Astrocyte (in vitro differentiated cells and primary cell): ENCODE measurements around the gene SPON2. TPM values are rescaled to one million over a fixed set of nuclear protein-coding genes. Genes with fewer than 3 reads are reported as not detected.

Experiments used
- DNase-seq: peaks from one replicate; pipeline ENCODE4 v3.0.0-alpha.2; 2010; ENCODE audit warnings: low read depth
- FAIRE-seq: peaks from 2 replicates; lab custom pipeline; 2011; peaks lifted over from hg19 to GRCh38; lab: Jason Lieb, UNC
- H2AFZ ChIP-seq: 2 replicates; pipeline ENCODE4 v1.6.0; 2012; ENCODE audit warnings: low read depth, low read length, inconsistent platforms
- H3K27ac ChIP-seq: 2 replicates; pipeline ENCODE4 v1.5.1; 2011; ENCODE audit warnings: low read depth, low read length, inconsistent platforms
- H3K27me3 ChIP-seq: 2 replicates; pipeline ENCODE4 v1.6.0; 2011; ENCODE audit warnings: low read length, inconsistent platforms; ENCODE audit not compliant: insufficient read depth
- H3K36me3 ChIP-seq: 2 replicates; pipeline ENCODE4 v1.5.1; 2011; ENCODE audit warnings: low read length, inconsistent platforms; ENCODE audit not compliant: insufficient read depth
- H3K4me1 ChIP-seq: 2 replicates; pipeline ENCODE4 v1.5.1; 2011; ENCODE audit warnings: low read length, inconsistent platforms; ENCODE audit not compliant: insufficient read depth
- H3K4me2 ChIP-seq: 2 replicates; pipeline ENCODE4 v1.6.0; 2012; ENCODE audit warnings: low read length, inconsistent platforms
- H3K4me3 ChIP-seq: 2 replicates; pipeline ENCODE4 v1.5.1; 2011; ENCODE audit warnings: low read depth, mild to moderate bottlenecking, low read length, inconsistent platforms; ENCODE audit not compliant: insufficient read depth
- H3K79me2 ChIP-seq: 2 replicates; pipeline ENCODE4 v1.6.0; 2012; ENCODE audit warnings: mild to moderate bottlenecking, low read length, inconsistent platforms; ENCODE audit not compliant: insufficient read depth
- H3K9ac ChIP-seq: 2 replicates; pipeline ENCODE4 v1.6.0; 2012; ENCODE audit warnings: mild to moderate bottlenecking, low read length, inconsistent platforms
- H3K9me3 ChIP-seq: 2 replicates; pipeline ENCODE4 v1.5.1; 2012; ENCODE audit warnings: low read depth, mild to moderate bottlenecking, low read length, inconsistent platforms; ENCODE audit not compliant: insufficient read depth
- H4K20me1 ChIP-seq: 2 replicates; pipeline ENCODE4 v1.6.0; 2012; ENCODE audit warnings: low read length, inconsistent platforms; ENCODE audit not compliant: insufficient read depth
- H3K27ac Mint-ChIP-seq: one replicate; pipeline ENCODE4 v1.8.0; 2021; ENCODE audit warnings: mild to moderate bottlenecking, mixed read lengths; ENCODE audit not compliant: unreplicated experiment
- H3K27me3 Mint-ChIP-seq: one replicate; pipeline ENCODE4 v1.8.0; 2021; ENCODE audit warnings: low read depth, mixed read lengths; ENCODE audit not compliant: unreplicated experiment
- H3K36me3 Mint-ChIP-seq: one replicate; pipeline ENCODE4 v1.8.0; 2021; ENCODE audit warnings: low read depth, mixed read lengths; ENCODE audit not compliant: unreplicated experiment
- H3K4me1 Mint-ChIP-seq: one replicate; pipeline ENCODE4 v1.8.0; 2021; ENCODE audit warnings: low read depth, mixed read lengths; ENCODE audit not compliant: unreplicated experiment
- H3K4me3 Mint-ChIP-seq: one replicate; pipeline ENCODE4 v1.8.0; 2021; ENCODE audit warnings: mild to moderate bottlenecking, moderate library complexity, mixed read lengths; ENCODE audit not compliant: unreplicated experiment
- H3K9me3 Mint-ChIP-seq: one replicate; pipeline ENCODE4 v1.8.0; 2021; ENCODE audit warnings: mild to moderate bottlenecking, mixed read lengths; ENCODE audit not compliant: unreplicated experiment
- EZH2 ChIP-seq: IDR thresholded peaks from 2 replicates; pipeline ENCODE4 v1.6.1; 2012; ENCODE audit warnings: mild to moderate bottlenecking, low read length, inconsistent platforms; ENCODE audit not compliant: insufficient read depth
- total RNA-seq: library from RNA; stranded (reverse); gene quantifications from 2 replicates; pipeline ENCODE4 v1.2.1, GENCODE V29; 2021
- TF ChIP-seq, protein P1 (sequence below): IDR thresholded peaks from 2 replicates; pipeline ENCODE4 v1.5.1; 2011; ENCODE audit warnings: low read depth, mild to moderate bottlenecking, inconsistent platforms, low read length, moderate library complexity; ENCODE audit not compliant: insufficient read depth

Gene SPON2
- total RNA-seq, 1 donor from 2014 or later: 47.8 TPM

DNA sequence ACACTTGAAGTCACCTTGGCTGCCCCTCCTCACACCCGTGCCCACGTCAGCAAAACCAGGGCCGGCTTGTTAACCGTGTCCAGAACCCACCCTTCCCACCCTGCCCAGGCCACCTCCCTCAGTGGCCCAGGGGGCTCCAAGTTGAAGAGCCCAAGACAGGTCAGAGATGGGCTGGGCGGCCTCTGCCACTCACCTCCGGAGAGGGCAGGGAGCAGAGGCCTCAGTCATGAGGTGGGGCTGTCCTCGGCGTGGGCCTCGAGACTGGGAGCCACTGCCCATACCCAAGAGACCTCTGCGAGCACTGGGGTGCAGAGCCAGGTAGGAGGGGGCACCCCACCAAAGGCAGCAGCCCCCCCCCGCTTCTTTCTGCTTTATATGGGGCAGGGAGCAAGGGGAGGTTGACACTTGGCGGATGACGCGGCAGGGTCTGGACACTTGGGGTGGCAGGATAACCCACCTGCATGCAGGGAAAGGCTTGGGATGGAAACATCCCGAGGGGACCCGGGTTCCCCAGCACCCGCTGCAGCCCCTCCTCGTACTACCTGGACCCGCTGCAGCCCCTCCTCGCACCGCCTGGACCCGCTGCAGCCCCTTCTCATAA, 38.0 kb upstream of the SPON2 start:
- TF ChIP-seq EZH2: no peak
- TF ChIP-seq, protein P1, sequence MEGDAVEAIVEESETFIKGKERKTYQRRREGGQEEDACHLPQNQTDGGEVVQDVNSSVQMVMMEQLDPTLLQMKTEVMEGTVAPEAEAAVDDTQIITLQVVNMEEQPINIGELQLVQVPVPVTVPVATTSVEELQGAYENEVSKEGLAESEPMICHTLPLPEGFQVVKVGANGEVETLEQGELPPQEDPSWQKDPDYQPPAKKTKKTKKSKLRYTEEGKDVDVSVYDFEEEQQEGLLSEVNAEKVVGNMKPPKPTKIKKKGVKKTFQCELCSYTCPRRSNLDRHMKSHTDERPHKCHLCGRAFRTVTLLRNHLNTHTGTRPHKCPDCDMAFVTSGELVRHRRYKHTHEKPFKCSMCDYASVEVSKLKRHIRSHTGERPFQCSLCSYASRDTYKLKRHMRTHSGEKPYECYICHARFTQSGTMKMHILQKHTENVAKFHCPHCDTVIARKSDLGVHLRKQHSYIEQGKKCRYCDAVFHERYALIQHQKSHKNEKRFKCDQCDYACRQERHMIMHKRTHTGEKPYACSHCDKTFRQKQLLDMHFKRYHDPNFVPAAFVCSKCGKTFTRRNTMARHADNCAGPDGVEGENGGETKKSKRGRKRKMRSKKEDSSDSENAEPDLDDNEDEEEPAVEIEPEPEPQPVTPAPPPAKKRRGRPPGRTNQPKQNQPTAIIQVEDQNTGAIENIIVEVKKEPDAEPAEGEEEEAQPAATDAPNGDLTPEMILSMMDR: no peak

DNA sequence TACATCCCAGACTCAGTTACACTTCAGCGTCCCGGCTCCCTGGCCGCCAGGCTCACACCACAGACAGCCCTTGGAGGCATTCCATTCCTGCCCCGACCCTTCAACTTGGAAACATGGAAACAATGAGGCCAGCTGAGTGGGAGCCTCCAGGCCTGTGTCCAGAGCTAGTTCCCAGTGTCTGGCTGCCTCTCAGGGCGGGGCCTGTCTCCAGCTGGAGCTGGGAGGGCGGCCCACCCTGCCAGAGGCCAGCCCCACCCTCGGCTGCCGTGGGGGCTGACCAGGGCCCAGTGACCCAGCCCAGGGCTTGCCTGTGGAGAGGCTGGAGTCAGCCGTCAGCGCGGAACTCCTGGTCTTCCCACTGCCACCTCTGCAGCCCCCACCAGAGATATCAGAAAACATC, 37.4 kb upstream of the SPON2 start:
- no peak overlapping the region for H3K27ac Mint-ChIP-seq
- H3K79me2 ChIP-seq: no peaks in the 10 kb centered on the region
- H3K4me2 ChIP-seq: peak overlapping the region; percentile 30
- DNase-seq: peak; percentile 74
- no peaks in the 10 kb centered on the region for H3K27me3 ChIP-seq
- no peaks in the 10 kb centered on the region for H3K9me3 Mint-ChIP-seq
- H3K4me3 Mint-ChIP-seq: no peak overlapping the region
- TF ChIP-seq, protein P1: no peak
- no peak for TF ChIP-seq EZH2
- no peaks in the 10 kb centered on the region for H3K9me3 ChIP-seq
- peaks cover 12% of the 10 kb centered on the region for H4K20me1 ChIP-seq
- no peaks in the 10 kb centered on the region for H3K27me3 Mint-ChIP-seq
- peaks cover 17% of the 10 kb centered on the region for H3K4me1 ChIP-seq
- no peak overlapping the region for H3K4me3 ChIP-seq
- H2AFZ ChIP-seq: no peak overlapping the region
- H3K27ac ChIP-seq: no peak overlapping the region
- no peaks in the 10 kb centered on the region for H3K36me3 Mint-ChIP-seq
- peaks cover 3% of the 10 kb centered on the region for H3K36me3 ChIP-seq
- H3K4me1 Mint-ChIP-seq: peaks cover 2% of the 10 kb centered on the region
- H3K9ac ChIP-seq: no peak overlapping the region
- no peak for FAIRE-seq

More for the DNA sequence above, 38.0 kb upstream of the SPON2 start:
- no peak overlapping the region for H3K27ac ChIP-seq
- H3K4me1 ChIP-seq: peaks cover 17% of the 10 kb centered on the region
- Mint-ChIP-seq H3K27ac (no peak overlapping the region), H3K4me3 (no peak overlapping the region), H3K27me3 (no peaks in the 10 kb centered on the region), H3K4me1 (peaks cover 2% of the 10 kb centered on the region), H3K36me3 (no peaks in the 10 kb centered on the region), H3K9me3 (no peaks in the 10 kb centered on the region)
- H3K36me3 ChIP-seq: peaks cover 3% of the 10 kb centered on the region
- no peaks in the 10 kb centered on the region for H3K9me3 ChIP-seq
- FAIRE-seq: no peak
- H3K4me3 ChIP-seq: no peak overlapping the region
- no peaks in the 10 kb centered on the region for H3K27me3 ChIP-seq
- H3K9ac ChIP-seq: no peak overlapping the region
- H4K20me1 ChIP-seq: peaks cover 12% of the 10 kb centered on the region
- no peak for DNase-seq
- H3K79me2 ChIP-seq: no peaks in the 10 kb centered on the region
- no peak overlapping the region for H2AFZ ChIP-seq
- no peak overlapping the region for H3K4me2 ChIP-seq

DNA sequence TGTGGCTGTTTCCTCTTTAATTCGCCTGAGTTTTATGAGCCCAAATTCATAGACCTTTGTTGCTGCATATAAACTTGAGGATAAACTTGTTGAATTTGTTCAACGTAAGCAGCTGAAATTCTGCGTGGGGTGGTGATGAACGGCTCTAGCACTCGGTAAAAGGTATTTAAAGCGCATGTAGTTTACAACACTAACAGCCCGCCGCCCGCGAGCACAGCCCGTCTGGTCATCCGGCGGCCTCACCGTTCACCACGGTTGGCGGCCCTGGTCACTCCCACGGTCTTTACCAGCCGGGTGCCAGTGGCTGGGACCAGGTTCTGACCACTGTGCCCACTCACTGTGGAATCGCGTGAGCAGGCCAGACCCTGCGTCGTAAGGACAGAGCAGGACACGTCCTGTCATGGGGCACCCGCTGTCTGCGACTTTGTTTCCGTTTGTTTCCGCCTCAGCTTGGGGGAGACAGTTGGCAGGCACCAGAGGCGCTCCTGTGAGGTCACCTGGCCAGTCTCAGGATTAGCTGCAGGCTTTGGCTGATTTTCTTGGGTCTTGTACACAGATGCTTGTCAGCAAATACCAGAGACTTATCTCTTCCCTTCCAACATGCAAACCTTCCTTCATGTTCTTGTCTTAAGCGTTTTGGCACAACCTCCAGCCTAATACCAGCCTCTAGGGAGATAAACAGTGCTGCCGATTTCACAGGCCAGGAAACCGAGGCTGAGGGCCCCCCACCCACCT, 36.8 kb upstream of the SPON2 start:
- Mint-ChIP-seq H3K4me1 (peaks cover 2% of the 10 kb centered on the region), H3K4me3 (peak overlapping the region; percentile 34), H3K27me3 (no peaks in the 10 kb centered on the region), H3K36me3 (no peaks in the 10 kb centered on the region), H3K9me3 (no peaks in the 10 kb centered on the region), H3K27ac (peak overlapping the region; percentile 26)
- peaks cover 3% of the 10 kb centered on the region for H3K36me3 ChIP-seq
- FAIRE-seq (no peak), DNase-seq (peak; percentile 36)
- no peak overlapping the region for H3K4me2 ChIP-seq
- peaks cover 19% of the 10 kb centered on the region for H3K4me1 ChIP-seq
- H3K9me3 ChIP-seq: no peaks in the 10 kb centered on the region
- H2AFZ ChIP-seq: no peak overlapping the region
- no peak overlapping the region for H3K9ac ChIP-seq
- no peak overlapping the region for H3K27ac ChIP-seq
- no peak overlapping the region for H3K4me3 ChIP-seq
- TF ChIP-seq, protein P1: no peak
- no peak for TF ChIP-seq EZH2
- no peaks in the 10 kb centered on the region for H3K79me2 ChIP-seq
- no peaks in the 10 kb centered on the region for H3K27me3 ChIP-seq
- peaks cover 12% of the 10 kb centered on the region for H4K20me1 ChIP-seq
